ENCODE data around the gene NFKBIB. TPM values are rescaled to one million over a fixed set of nuclear protein-coding genes. Genes with fewer than 3 reads are reported as not detected.
"Not testable (repeated sequence)": the region's sequence is repeated elsewhere in the genome, so short reads cannot be mapped to it uniquely, and the experiment has no call there.

NFKBIB gene
- total RNA-seq, 1 donor from 2014 or later = 23.6 TPM

GRCh38 chr19:38868551-38868950 lies 31.2 kb upstream of the NFKBIB start:
- no peak overlapping the region for H3K4me3 ChIP-seq (ENCODE audit: low read depth, low read length)
- no peak for DNase-seq (ENCODE audit: low read depth)
- no peak for TF ChIP-seq CTCF (conservative IDR thresholded peaks at IDR 0.05; ENCODE audit: low read depth, low read length)

GRCh38 chr19:38869160-38869835 lies 30.5 kb upstream of the NFKBIB start:
- no peak for TF ChIP-seq CTCF (conservative IDR thresholded peaks at IDR 0.05; ENCODE audit: low read depth, low read length)
- H3K4me3 ChIP-seq (ENCODE audit: low read depth, low read length) = peak overlapping the region; percentile 52
- DNase-seq (ENCODE audit: low read depth) = no peak

DNA sequence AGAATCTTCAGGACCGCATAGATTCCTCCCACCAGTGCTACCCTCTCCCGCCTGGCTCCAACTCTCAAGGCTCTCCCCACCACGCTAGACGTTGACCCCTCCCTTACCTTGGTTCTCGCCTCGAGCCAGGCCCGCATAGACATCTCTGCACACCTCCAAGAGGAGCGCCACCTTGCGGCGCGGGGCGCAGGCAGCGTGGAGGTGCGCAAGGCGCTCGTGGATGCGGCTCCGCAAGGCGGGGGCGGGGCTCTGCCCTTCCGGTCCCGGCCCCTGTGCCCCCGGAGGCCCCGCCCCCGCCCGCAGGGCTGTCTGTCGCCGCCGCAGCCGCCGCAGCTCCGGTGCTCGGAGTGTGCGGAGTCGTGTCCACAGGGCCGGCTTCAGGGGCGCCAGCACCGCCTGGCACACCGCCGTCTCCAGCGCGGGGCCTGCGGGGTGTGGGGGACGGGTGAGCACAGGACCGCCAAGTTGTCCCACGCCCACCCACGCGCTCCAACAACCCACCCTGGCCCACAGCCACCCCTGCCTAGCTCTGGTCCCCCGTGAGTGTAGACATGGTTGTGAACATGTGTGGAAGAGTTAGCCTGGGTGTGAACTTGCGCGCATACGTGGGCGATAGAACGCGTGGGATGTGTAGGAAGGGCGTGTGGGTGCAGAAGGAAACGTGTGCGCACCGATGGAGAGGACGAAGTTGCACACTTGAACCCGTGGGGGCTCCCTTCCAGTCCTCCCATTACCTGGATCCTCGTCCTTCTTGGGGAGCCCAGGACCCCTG lies 29.7 kb upstream of the NFKBIB start:
- peak; percentile 76 for TF ChIP-seq CTCF (conservative IDR thresholded peaks at IDR 0.05; ENCODE audit: low read depth, low read length)
- H3K4me3 ChIP-seq (ENCODE audit: low read depth, low read length) = peak overlapping the region; percentile 52
- DNase-seq (ENCODE audit: low read depth) = no peak

GRCh38 chr19:38870612-38871011 lies 29.2 kb upstream of the NFKBIB start:
- H3K4me3 ChIP-seq (ENCODE audit: low read depth, low read length) = no peak overlapping the region
- DNase-seq (ENCODE audit: low read depth) = no peak
- TF ChIP-seq CTCF (conservative IDR thresholded peaks at IDR 0.05; ENCODE audit: low read depth, low read length) = no peak

DNA sequence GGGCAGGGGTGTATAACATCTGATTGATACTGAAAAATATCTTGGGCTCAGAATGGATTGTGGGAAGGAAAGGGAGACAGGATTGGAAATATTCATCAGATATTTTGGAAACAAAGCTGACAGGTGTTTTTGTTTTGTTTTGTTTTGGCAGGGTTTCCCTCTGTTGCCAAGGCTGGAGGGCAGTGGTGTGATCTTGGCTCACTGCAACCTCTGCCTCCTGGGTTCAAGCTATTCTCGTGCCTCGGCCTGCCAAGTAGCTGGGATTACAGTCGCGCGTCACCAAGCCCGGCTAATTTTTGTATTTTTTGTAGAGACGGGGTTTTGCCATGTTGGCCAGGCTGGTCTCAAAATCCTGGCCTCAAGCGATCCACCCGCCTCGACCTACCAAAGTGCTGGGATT lies 26.4 kb upstream of the NFKBIB start:
- not testable (repeated sequence) for DNase-seq (ENCODE audit: low read depth); H3K4me3 ChIP-seq (ENCODE audit: low read depth, low read length)

- TF ChIP-seq CTCF (conservative IDR thresholded peaks at IDR 0.05; ENCODE audit: low read depth, low read length) = no peak
- no peak overlapping the region for H3K4me3 ChIP-seq (ENCODE audit: low read depth, low read length)
These were observed 23.9 kb upstream of the NFKBIB start for GRCh38 chr19:38875656-38876395.

More at GRCh38 chr19:38875656-38876395, 23.9 kb upstream of the NFKBIB start:
- no peak for DNase-seq (ENCODE audit: low read depth)

All from epithelial cell of proximal tubule (primary cell).